Measurements from ENCODE around the gene MILR1.

GRCh38 chr17:64424324-64424849 is 24.5 kb upstream of the MILR1 start:
- TF ChIP-seq EZH2 (IDR thresholded peaks at IDR 0.05) (no peak), POLR2AphosphoS5 (IDR thresholded peaks at IDR 0.05; ENCODE audit: borderline replicate concordance, low read depth, low read length) (no peak), FOXP2 (optimal IDR thresholded peaks at IDR 0.05; ENCODE audit: control extremely low read depth, extremely low read length, insufficient read depth) (no peak)

All from SK-N-MC (cell line).